DOHH2 (cell line): ENCODE data around the gene PLEKHS1.

Experiments used
- EZH2phosphoT487 ChIP-seq: fragments of 200-600 bp; sonication (generic); IDR thresholded peaks from 2 replicates; pipeline ENCODE4 v1.6.1; 2017; ENCODE audit warnings: borderline replicate concordance, mild to moderate bottlenecking, antibody characterized with exemption, low read length, moderate library complexity, mixed read lengths
- TF ChIP-seq, protein P1 (sequence below): fragments of 200-600 bp; sonication (generic); IDR thresholded peaks from one replicate; pipeline ENCODE4 v1.5.1; 2014; ENCODE audit warnings: antibody characterized with exemption, mild to moderate bottlenecking, low read depth, low read length; ENCODE audit not compliant: poor library complexity, severe bottlenecking

DNA sequence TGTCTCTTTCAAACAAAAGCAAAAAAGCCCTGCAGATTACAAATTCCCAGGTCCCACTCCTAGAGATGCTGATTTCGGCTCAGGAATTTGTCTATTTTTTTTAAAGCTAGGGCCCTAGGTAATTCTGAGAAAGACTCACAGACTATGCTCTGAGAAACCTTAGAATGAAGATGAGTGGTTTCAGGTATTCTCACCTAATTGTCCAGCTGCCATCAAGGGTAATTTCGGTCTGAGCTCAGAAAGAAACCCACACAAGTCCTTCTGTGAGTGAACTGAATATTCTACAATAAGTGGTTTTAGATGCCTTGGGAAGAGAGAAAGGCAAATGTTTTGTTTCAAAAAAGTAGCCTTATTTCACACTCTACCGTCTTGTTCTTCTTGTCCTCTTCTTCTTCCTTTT lies 56.7 kb downstream of the PLEKHS1 start:
- TF ChIP-seq, protein P1, sequence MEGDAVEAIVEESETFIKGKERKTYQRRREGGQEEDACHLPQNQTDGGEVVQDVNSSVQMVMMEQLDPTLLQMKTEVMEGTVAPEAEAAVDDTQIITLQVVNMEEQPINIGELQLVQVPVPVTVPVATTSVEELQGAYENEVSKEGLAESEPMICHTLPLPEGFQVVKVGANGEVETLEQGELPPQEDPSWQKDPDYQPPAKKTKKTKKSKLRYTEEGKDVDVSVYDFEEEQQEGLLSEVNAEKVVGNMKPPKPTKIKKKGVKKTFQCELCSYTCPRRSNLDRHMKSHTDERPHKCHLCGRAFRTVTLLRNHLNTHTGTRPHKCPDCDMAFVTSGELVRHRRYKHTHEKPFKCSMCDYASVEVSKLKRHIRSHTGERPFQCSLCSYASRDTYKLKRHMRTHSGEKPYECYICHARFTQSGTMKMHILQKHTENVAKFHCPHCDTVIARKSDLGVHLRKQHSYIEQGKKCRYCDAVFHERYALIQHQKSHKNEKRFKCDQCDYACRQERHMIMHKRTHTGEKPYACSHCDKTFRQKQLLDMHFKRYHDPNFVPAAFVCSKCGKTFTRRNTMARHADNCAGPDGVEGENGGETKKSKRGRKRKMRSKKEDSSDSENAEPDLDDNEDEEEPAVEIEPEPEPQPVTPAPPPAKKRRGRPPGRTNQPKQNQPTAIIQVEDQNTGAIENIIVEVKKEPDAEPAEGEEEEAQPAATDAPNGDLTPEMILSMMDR: no peak
- no peak for TF ChIP-seq EZH2phosphoT487
